Fibroblast of lung (primary cell): ENCODE results near the gene TENM4.

Experiments used
- CTCF ChIP-seq, 2 donors: IDR thresholded peaks in 1 of 2; conservative IDR thresholded peaks in 1 of 2; 1 replicate in 1 of 2; 2 replicates in 1 of 2; pipeline ENCODE4 v1.5.1; 2011 to 2012; ENCODE audit warnings: low read length in 2 of 2, control low read depth in 1 of 2, inconsistent platforms in 1 of 2, low read depth in 1 of 2, mild to moderate bottlenecking in 1 of 2
- EZH2 ChIP-seq: IDR thresholded peaks from 2 replicates; pipeline ENCODE4 v1.5.1; 2012; ENCODE audit warnings: low read length, control low read depth, mild to moderate bottlenecking; ENCODE audit errors: missing control alignments

GRCh38 chr11:78990261-78990660 is 450.6 kb downstream of the TENM4 start:
- no peak for TF ChIP-seq CTCF (conservative IDR thresholded peaks at IDR 0.05 in 1 of 2, IDR thresholded peaks at IDR 0.05 in 1 of 2; ENCODE audit: low read depth in 1 of 2, low read length in 2 of 2)
- TF ChIP-seq EZH2: no peak
